Measurements from ENCODE around the gene SSTR4. TPM values are rescaled to one million over a fixed set of nuclear protein-coding genes. Genes with fewer than 3 reads are reported as not detected.

Gene SSTR4
- total and polyA plus RNA-seq, 4 donors = not detected

- Histone ChIP-seq H3K9ac (ENCODE audit: low read depth in 1 of 2, low read length in 2 of 2) (no peak overlapping the region), H3K27ac (ENCODE audit: low read depth in 1 of 2, low read length in 2 of 2) (no peak overlapping the region), H3K27me3 (ENCODE audit: control insufficient read depth in 4 of 4, insufficient read depth in 4 of 4, low read length in 3 of 4) (peaks cover 0 to 3% (median 2%) of the 10 kb centered on the region in 4 donors), H3K36me3 (ENCODE audit: control insufficient read depth in 4 of 4, insufficient read depth in 3 of 4, low read depth in 1 of 4, low read length in 3 of 4) (no peaks in the 10 kb centered on the region), H3K9me3 (ENCODE audit: control insufficient read depth in 4 of 4, low read length in 3 of 4) (peaks cover 0 to 2% (median 0%) of the 10 kb centered on the region in 4 donors), H3K4me3 (ENCODE audit: low read depth in 1 of 3, low read length in 3 of 3) (no peak overlapping the region), H3K4me1 (ENCODE audit: control insufficient read depth in 4 of 4, insufficient read depth in 4 of 4, low read length in 3 of 4) (no peaks in the 10 kb centered on the region)
- DNase-seq (ENCODE audit: low spot score) = no peak
- TF ChIP-seq RXRA (IDR thresholded peaks at IDR 0.05) (no peak), FOXA2 (IDR thresholded peaks at IDR 0.05) (no peak), EGR1 (IDR thresholded peaks at IDR 0.05; ENCODE audit: low read depth in 2 of 2) (no peak)
- WGBS = 35% methylated on average over 3 of the region's 3 CpGs
Measured at GRCh38 chr20:23037017-23037481, 1.9 kb downstream of the SSTR4 start.

DNA sequence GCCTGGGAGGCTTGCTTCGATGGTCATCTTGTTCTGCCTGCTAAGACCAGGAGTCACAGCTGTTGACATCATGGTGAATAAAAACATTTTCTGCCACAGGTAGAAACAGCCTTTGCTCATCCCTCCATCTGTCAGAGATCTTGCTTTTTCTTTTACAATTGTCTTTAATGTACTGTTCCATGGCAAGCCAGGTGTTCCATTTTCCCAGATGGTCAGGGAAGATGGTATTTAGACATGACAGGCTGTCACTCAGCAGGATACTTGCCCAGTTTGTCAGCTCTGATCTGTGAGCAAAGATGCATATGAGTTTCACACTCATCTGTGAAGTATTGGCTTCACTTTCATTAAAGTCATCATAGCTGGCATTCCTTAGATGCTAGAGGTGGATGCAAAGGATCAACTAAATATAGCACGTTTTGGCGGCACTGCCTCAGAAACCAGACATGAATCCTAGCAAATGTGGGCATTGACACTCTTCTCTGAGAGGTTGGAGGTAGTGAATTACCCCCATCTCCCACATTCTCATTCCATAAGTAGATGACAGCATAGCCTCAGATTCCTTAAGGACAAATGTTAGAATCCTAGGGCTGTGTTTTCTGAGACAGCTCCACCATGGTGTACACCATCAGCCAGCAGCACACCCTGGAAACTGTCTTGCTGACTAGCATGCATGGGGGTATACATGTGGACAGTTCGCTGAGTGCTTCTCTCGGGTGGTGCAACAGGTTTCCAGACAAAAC is 4.2 kb downstream of the SSTR4 start:
- no peaks in the 10 kb centered on the region for H3K4me1 ChIP-seq (ENCODE audit: control insufficient read depth in 4 of 4, insufficient read depth in 4 of 4, low read length in 3 of 4)
- no peak overlapping the region for H3K4me3 ChIP-seq (ENCODE audit: low read depth in 1 of 3, low read length in 3 of 3)
- DNase-seq (ENCODE audit: low spot score) = no peak
- WGBS = 79% methylated on average over 5 of the region's 5 CpGs
- H3K9ac ChIP-seq (ENCODE audit: low read depth in 1 of 2, low read length in 2 of 2) = no peak overlapping the region
- TF ChIP-seq FOXA2 (IDR thresholded peaks at IDR 0.05) = no peak
- TF ChIP-seq HNF4A (conservative IDR thresholded peaks at IDR 0.05) = no peak
- TF ChIP-seq CTCF (IDR thresholded peaks at IDR 0.05; ENCODE audit: low read depth, low read length, missing input control) = no peak
- TF ChIP-seq NR2F2 (IDR thresholded peaks at IDR 0.05) = no peak
- TF ChIP-seq YY1 (IDR thresholded peaks at IDR 0.05) = no peak
- TF ChIP-seq ZBTB33 (IDR thresholded peaks at IDR 0.05) = no peak
- TF ChIP-seq, protein P1, sequence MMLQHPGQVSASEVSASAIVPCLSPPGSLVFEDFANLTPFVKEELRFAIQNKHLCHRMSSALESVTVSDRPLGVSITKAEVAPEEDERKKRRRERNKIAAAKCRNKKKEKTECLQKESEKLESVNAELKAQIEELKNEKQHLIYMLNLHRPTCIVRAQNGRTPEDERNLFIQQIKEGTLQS (IDR thresholded peaks at IDR 0.05) = no peak
- no peak for TF ChIP-seq TAF1 (conservative IDR thresholded peaks at IDR 0.05)
- TF ChIP-seq, protein P2, sequence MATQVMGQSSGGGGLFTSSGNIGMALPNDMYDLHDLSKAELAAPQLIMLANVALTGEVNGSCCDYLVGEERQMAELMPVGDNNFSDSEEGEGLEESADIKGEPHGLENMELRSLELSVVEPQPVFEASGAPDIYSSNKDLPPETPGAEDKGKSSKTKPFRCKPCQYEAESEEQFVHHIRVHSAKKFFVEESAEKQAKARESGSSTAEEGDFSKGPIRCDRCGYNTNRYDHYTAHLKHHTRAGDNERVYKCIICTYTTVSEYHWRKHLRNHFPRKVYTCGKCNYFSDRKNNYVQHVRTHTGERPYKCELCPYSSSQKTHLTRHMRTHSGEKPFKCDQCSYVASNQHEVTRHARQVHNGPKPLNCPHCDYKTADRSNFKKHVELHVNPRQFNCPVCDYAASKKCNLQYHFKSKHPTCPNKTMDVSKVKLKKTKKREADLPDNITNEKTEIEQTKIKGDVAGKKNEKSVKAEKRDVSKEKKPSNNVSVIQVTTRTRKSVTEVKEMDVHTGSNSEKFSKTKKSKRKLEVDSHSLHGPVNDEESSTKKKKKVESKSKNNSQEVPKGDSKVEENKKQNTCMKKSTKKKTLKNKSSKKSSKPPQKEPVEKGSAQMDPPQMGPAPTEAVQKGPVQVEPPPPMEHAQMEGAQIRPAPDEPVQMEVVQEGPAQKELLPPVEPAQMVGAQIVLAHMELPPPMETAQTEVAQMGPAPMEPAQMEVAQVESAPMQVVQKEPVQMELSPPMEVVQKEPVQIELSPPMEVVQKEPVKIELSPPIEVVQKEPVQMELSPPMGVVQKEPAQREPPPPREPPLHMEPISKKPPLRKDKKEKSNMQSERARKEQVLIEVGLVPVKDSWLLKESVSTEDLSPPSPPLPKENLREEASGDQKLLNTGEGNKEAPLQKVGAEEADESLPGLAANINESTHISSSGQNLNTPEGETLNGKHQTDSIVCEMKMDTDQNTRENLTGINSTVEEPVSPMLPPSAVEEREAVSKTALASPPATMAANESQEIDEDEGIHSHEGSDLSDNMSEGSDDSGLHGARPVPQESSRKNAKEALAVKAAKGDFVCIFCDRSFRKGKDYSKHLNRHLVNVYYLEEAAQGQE (IDR thresholded peaks at IDR 0.05) = no peak
- no peak for TF ChIP-seq JUND (IDR thresholded peaks at IDR 0.05)
- no peak for TF ChIP-seq HNF4G (IDR thresholded peaks at IDR 0.05)
- peaks cover 0 to 2% (median 0%) of the 10 kb centered on the region in 4 donors for H3K9me3 ChIP-seq (ENCODE audit: control insufficient read depth in 4 of 4, low read length in 3 of 4)
- H3K27ac ChIP-seq (ENCODE audit: low read depth in 1 of 2, low read length in 2 of 2) = no peak overlapping the region
- H3K36me3 ChIP-seq (ENCODE audit: control insufficient read depth in 4 of 4, insufficient read depth in 3 of 4, low read depth in 1 of 4, low read length in 3 of 4) = no peaks in the 10 kb centered on the region
- H3K27me3 ChIP-seq (ENCODE audit: control insufficient read depth in 4 of 4, insufficient read depth in 4 of 4, low read length in 3 of 4) = peaks cover 0 to 3% (median 2%) of the 10 kb centered on the region in 4 donors

Measured in liver (tissue), 9 donors.